IMR-90 (cell line): Measurements from ENCODE around the gene CST3. TPM values are rescaled to one million over a fixed set of nuclear protein-coding genes. Genes with fewer than 3 reads are reported as not detected.

Experiments used
- ATAC-seq: fragments of 200-7000 bp; cut with Tn5 transposase; 2 replicates; pipeline ENCODE4 v1.9.1; 2020; ENCODE audit warnings: low read depth, mild to moderate bottlenecking, moderate library complexity
- BruUV-seq: library from RNA; stranded (reverse); fragments of 400-500 nt; replicated peaks from 2 replicates; lab custom pipeline; 2021; lab: Mats Ljungman, UMichigan
- CTCF ChIA-PET: fragments of 300-600 bp; formaldehyde crosslinking; extraction: SDS; loops from one replicate; lab custom pipeline; 2021; ENCODE audit warnings: antibody characterized with exemption; lab: Yijun Ruan, JAX
- POLR2A ChIA-PET: fragments of 300-600 bp; sonication (Branson Sonifier 250); formaldehyde crosslinking; loops from one replicate; lab custom pipeline; 2022; ENCODE audit warnings: antibody characterized with exemption; ENCODE audit not compliant: unreplicated experiment; lab: Charles Lee
- DNase-seq: peaks from one replicate; pipeline ENCODE4 v3.0.0; 2013
- H2AFZ ChIP-seq: replicated peaks from 2 replicates; pipeline ENCODE3; 2013; ENCODE audit warnings: low read length, mild to moderate bottlenecking; ENCODE audit not compliant: poor library complexity
- H2AK5ac ChIP-seq: 2 replicates; pipeline ENCODE4 v1.6.1; 2013; ENCODE audit warnings: low read depth, low read length, inconsistent platforms
- H2AK9ac ChIP-seq: replicated peaks from 2 replicates; pipeline ENCODE3; 2013; ENCODE audit warnings: mild to moderate bottlenecking, low read depth, low read length, moderate library complexity; ENCODE audit not compliant: poor library complexity
- H2BK120ac ChIP-seq: 2 replicates; pipeline ENCODE4 v1.6.1; 2013; ENCODE audit warnings: low read depth, low read length, inconsistent platforms
- H2BK15ac ChIP-seq: 3 replicates; pipeline ENCODE4 v1.6.1; 2013; ENCODE audit warnings: low read depth, low read length, inconsistent platforms
- H2BK20ac ChIP-seq: 2 replicates; pipeline ENCODE4 v1.6.1; 2013; ENCODE audit warnings: low read depth, mild to moderate bottlenecking, inconsistent platforms, low read length, moderate library complexity
- H2BK5ac ChIP-seq: 2 replicates; pipeline ENCODE4 v1.6.1; 2013; ENCODE audit warnings: mild to moderate bottlenecking, low read depth, low read length, inconsistent platforms; ENCODE audit not compliant: poor library complexity, severe bottlenecking
- H3K14ac ChIP-seq: replicated peaks from 2 replicates; pipeline ENCODE4 v1.6.1; 2013; ENCODE audit warnings: low read depth, low read length, inconsistent platforms
- H3K18ac ChIP-seq: 2 replicates; pipeline ENCODE4 v1.6.1; 2013; ENCODE audit warnings: low read depth, low read length, control low read depth
- H3K23ac ChIP-seq: 2 replicates; pipeline ENCODE4 v1.6.1; 2013; ENCODE audit warnings: low read depth, low read length, inconsistent platforms
- H3K27ac ChIP-seq: 2 replicates; pipeline ENCODE4 v1.5.1; 2013; ENCODE audit warnings: mild to moderate bottlenecking, control low read depth, low read length; ENCODE audit not compliant: insufficient read depth
- H3K27me3 ChIP-seq: 2 replicates; pipeline ENCODE4 v1.6.1; 2013; ENCODE audit warnings: low read length; ENCODE audit not compliant: control insufficient read depth, insufficient read depth
- H3K36me3 ChIP-seq: 2 replicates; pipeline ENCODE4 v1.6.1; 2013; ENCODE audit warnings: low read length, mixed read lengths; ENCODE audit not compliant: control insufficient read depth, insufficient read depth
- H3K4ac ChIP-seq: 2 replicates; pipeline ENCODE4 v1.6.1; 2013; ENCODE audit warnings: low read depth, low read length, inconsistent platforms
- H3K4me1 ChIP-seq: 2 replicates; pipeline ENCODE4 v1.6.1; 2013; ENCODE audit warnings: low read length, mixed read lengths; ENCODE audit not compliant: control insufficient read depth, insufficient read depth
- H3K4me2 ChIP-seq: 2 replicates; pipeline ENCODE4 v1.6.1; 2013; ENCODE audit warnings: low read depth, mild to moderate bottlenecking, control low read depth, low read length, moderate library complexity
- H3K4me3 ChIP-seq: 2 replicates; pipeline ENCODE4 v1.5.1; 2013; ENCODE audit warnings: low read depth, mild to moderate bottlenecking, control low read depth, low read length, moderate library complexity; ENCODE audit not compliant: insufficient read depth
- H3K56ac ChIP-seq: 2 replicates; pipeline ENCODE4 v1.6.1; 2013; ENCODE audit warnings: low read length, inconsistent platforms; ENCODE audit not compliant: insufficient read depth; ENCODE audit errors: extremely low read depth
- H3K79me1 ChIP-seq, 2 experiments: 2 replicates each; pipeline ENCODE4 v1.6.1; 2013; ENCODE audit warnings: low read length in 2 of 2, inconsistent platforms in 1 of 2, low read depth in 1 of 2
- H3K9ac ChIP-seq: 2 replicates; pipeline ENCODE4 v1.6.1; 2013; ENCODE audit warnings: low read depth, low read length, control low read depth
- H3K9me1 ChIP-seq: 2 replicates; pipeline ENCODE4 v1.6.1; 2013; ENCODE audit warnings: low read length, inconsistent platforms; ENCODE audit not compliant: insufficient read depth
- H3K9me3 ChIP-seq: 2 replicates; pipeline ENCODE4 v1.6.1; 2013; ENCODE audit warnings: low read length; ENCODE audit not compliant: control insufficient read depth, insufficient read depth
- H4K20me1 ChIP-seq: 2 replicates; pipeline ENCODE4 v1.6.1; 2013; ENCODE audit warnings: low read length, inconsistent platforms; ENCODE audit not compliant: insufficient read depth
- H4K5ac ChIP-seq: 2 replicates; pipeline ENCODE4 v1.6.1; 2013; ENCODE audit warnings: mild to moderate bottlenecking, low read depth, low read length, control low read depth
- H4K8ac ChIP-seq, 2 experiments: 2 replicates each; pipeline ENCODE4 v1.6.1; 2013; ENCODE audit warnings: low read depth in 2 of 2, low read length in 2 of 2, control low read depth in 1 of 2, inconsistent platforms in 1 of 2
- H4K91ac ChIP-seq: 2 replicates; pipeline ENCODE4 v1.6.1; 2013; ENCODE audit warnings: low read depth, low read length, inconsistent platforms; ENCODE audit not compliant: insufficient read depth
- BHLHE40 ChIP-seq: fragments of 150-350 bp; IDR thresholded peaks from 2 replicates; pipeline ENCODE4 v1.6.1; 2016; ENCODE audit warnings: mild to moderate bottlenecking, low read depth, low read length
- CEBPB ChIP-seq: IDR thresholded peaks from 2 replicates; pipeline ENCODE4 v1.6.1; 2012; ENCODE audit warnings: low read depth, low read length, improper control_type of control experiment
- CHD1 ChIP-seq: IDR thresholded peaks from 2 replicates; pipeline ENCODE4 v1.6.1; 2012; ENCODE audit warnings: low read depth, low read length, improper control_type of control experiment
- ELK1 ChIP-seq: fragments of 150-350 bp; IDR thresholded peaks from 2 replicates; pipeline ENCODE4 v1.6.1; 2016; ENCODE audit warnings: low read depth, mild to moderate bottlenecking, low read length, moderate library complexity, borderline replicate concordance
- FOS ChIP-seq: fragments of 150-350 bp; IDR thresholded peaks from 2 replicates; pipeline ENCODE4 v1.6.1; 2016; ENCODE audit warnings: low read depth, low read length
- MAFK ChIP-seq: IDR thresholded peaks from 2 replicates; pipeline ENCODE4 v1.6.1; 2012; ENCODE audit warnings: low read depth, low read length, improper control_type of control experiment
- MAZ ChIP-seq: IDR thresholded peaks from 2 replicates; pipeline ENCODE4 v1.6.1; 2012; ENCODE audit warnings: low read depth, mild to moderate bottlenecking, low read length, improper control_type of control experiment, moderate library complexity, borderline replicate concordance
- MXI1 ChIP-seq: IDR thresholded peaks from 2 replicates; pipeline ENCODE4 v1.6.1; 2012; ENCODE audit warnings: low read depth, mild to moderate bottlenecking, low read length, moderate library complexity, borderline replicate concordance
- NFE2L2 ChIP-seq: fragments of 150-350 bp; IDR thresholded peaks from 2 replicates; pipeline ENCODE4 v1.6.1; 2016; ENCODE audit warnings: low read depth, mild to moderate bottlenecking, low read length
- POLR2A ChIP-seq: IDR thresholded peaks from 2 replicates; pipeline ENCODE4 v1.6.1; 2012; ENCODE audit warnings: mild to moderate bottlenecking, low read depth, low read length
- RAD21 ChIP-seq: IDR thresholded peaks from 2 replicates; pipeline ENCODE4 v1.6.1; 2012; ENCODE audit warnings: low read length, improper control_type of control experiment
- RCOR1 ChIP-seq: IDR thresholded peaks from 2 replicates; pipeline ENCODE4 v1.6.1; 2012; ENCODE audit warnings: mild to moderate bottlenecking, low read length, improper control_type of control experiment; ENCODE audit not compliant: insufficient replicate concordance
- RFX5 ChIP-seq: IDR thresholded peaks from 2 replicates; pipeline ENCODE4 v1.8.0; 2012; ENCODE audit warnings: low read depth, mild to moderate bottlenecking, low read length, moderate library complexity
- SMC3 ChIP-seq: fragments of 150-350 bp; IDR thresholded peaks from 2 replicates; pipeline ENCODE4 v1.6.1; 2016; ENCODE audit warnings: low read depth, mild to moderate bottlenecking, antibody characterized with exemption, low read length, moderate library complexity
- USF2 ChIP-seq: fragments of 150-350 bp; IDR thresholded peaks from 2 replicates; pipeline ENCODE4 v1.6.1; 2017; ENCODE audit warnings: mild to moderate bottlenecking, antibody characterized with exemption, low read length, low read depth
- WGBS, 2 experiments: methylation state at CpG; one replicate each; pipeline versions ENCODE4 v1.1.5 to v1.1.7; 2013; ENCODE audit warnings: missing lambda C conversion rate in 2 of 2; ENCODE audit not compliant: insufficient read length in 1 of 2; ENCODE audit errors: extremely low coverage in 2 of 2; 5-methylcytosine and 5-hydroxymethylcytosine counted together
- dilution Hi-C: fragments of 300-500 bp; cut with HindIII; formaldehyde crosslinking; loops from one replicate; pipeline ENCODE4 v1.14.3; 2018; ENCODE audit warnings: low sequenced_read_pairs; ENCODE audit not compliant: unreplicated experiment
- in situ Hi-C: fragments of 300-500 bp; cut with MboI; formaldehyde crosslinking; loops from 3 replicates; pipeline ENCODE4 v1.14.3; 2019; ENCODE audit warnings: low sequenced_read_pairs, inconsistent platforms, mixed read lengths
- intact Hi-C: fragments of 100-400 bp; cut with micrococcal nuclease; formaldehyde crosslinking; loops from 2 replicates; pipeline ENCODE4 v1.10.0; 2022
- polyA plus RNA-seq, 3 experiments: library from polyadenylated mRNA; depleted of rRNA; stranded (reverse); fragments of >200 nt; gene quantifications; 2 replicates each; pipeline ENCODE4 v1.2.3, GENCODE V29; 2012; ENCODE audit warnings: low replicate concordance in 1 of 3
- total RNA-seq: library from RNA; depleted of rRNA; stranded (reverse); fragments of >200 nt; gene quantifications from 2 replicates; pipeline ENCODE4 v1.2.3, GENCODE V29; 2012
- TF ChIP-seq, protein P1 (sequence below): conservative IDR thresholded peaks from 2 replicates; pipeline ENCODE4 v1.5.1; 2012; ENCODE audit warnings: mild to moderate bottlenecking, low read depth, low read length, improper control_type of control experiment

Gene CST3
- total and polyA plus RNA-seq, 2 of the 4 experiments (the other 2 are of a cell fraction) = 26.0 to 471 TPM

DNA sequence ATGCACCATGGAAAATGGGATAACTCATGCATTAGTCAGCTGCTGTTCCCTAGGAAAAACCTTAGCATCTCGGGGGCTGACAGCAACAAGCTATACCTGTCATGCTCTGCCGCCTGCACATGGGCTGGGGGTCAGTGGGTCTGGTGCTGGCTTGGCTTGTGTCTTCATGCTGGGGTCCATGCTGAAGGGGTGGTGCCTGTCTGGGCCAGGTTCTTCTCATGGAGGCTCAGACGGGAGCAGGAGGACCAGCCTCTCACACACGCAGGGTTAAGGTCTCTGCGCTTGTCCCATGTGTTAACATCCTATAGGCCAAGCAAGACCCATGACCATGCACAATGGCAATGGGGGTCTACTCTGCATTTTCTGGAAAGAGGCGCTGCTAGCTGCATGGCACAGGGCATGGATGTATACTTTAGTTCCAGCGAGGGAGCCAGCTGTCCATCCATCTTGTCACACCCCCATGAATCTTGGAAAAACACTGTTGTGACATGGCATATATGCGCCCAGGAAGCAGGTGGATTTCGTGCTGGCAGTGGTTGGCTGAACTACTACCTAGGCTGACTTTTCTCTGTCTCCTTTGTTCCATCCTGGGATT, 24.6 kb upstream of the CST3 start:
- Histone ChIP-seq H3K27ac (no peak overlapping the region), H2BK5ac (no peak overlapping the region), H3K4me1 (peaks cover 5% of the 10 kb centered on the region), H3K23ac (no peak overlapping the region), H3K18ac (no peak overlapping the region), H3K14ac (no peak overlapping the region), H4K20me1 (no peaks in the 10 kb centered on the region), H3K4me3 (no peak overlapping the region), H4K5ac (no peak overlapping the region), H4K91ac (no peak overlapping the region), H4K8ac (no peak overlapping the region), H2AFZ (no peak overlapping the region), H2AK5ac (no peak overlapping the region), H3K9me3 (no peaks in the 10 kb centered on the region), H3K9ac (no peak overlapping the region), H2BK120ac (no peak overlapping the region), H3K79me1 (no peaks in the 10 kb centered on the region), H2AK9ac (no peak overlapping the region), H2BK15ac (no peak overlapping the region), H3K9me1 (no peaks in the 10 kb centered on the region), H3K4me2 (no peak overlapping the region), H3K56ac (no peak overlapping the region), H3K27me3 (peaks cover 6% of the 10 kb centered on the region), H3K36me3 (no peaks in the 10 kb centered on the region), H3K4ac (no peak overlapping the region), H2BK20ac (no peak overlapping the region)
- CTCF ChIA-PET = interaction anchor here (0.8 kb wide), 1 partner anchor 65 kb away, joined by 3 read pairs; no protein-coding TSS in a partner anchor
- dilution Hi-C loops = no loop called here
- WGBS, 2 experiments = 50% methylated on average over 2 of the region's 9 CpGs; no CpG with 5 or more reads in 1 of the 2 experiments
- no peak for DNase-seq
- TF ChIP-seq MXI1 (no peak), FOS (no peak), USF2 (no peak), RCOR1 (no peak), CHD1 (no peak), POLR2A (no peak), CEBPB (no peak), ELK1 (no peak), NFE2L2 (no peak), MAZ (no peak), RAD21 (no peak), SMC3 (no peak), RFX5 (no peak), MAFK (no peak), BHLHE40 (no peak)
- TF ChIP-seq, protein P1, sequence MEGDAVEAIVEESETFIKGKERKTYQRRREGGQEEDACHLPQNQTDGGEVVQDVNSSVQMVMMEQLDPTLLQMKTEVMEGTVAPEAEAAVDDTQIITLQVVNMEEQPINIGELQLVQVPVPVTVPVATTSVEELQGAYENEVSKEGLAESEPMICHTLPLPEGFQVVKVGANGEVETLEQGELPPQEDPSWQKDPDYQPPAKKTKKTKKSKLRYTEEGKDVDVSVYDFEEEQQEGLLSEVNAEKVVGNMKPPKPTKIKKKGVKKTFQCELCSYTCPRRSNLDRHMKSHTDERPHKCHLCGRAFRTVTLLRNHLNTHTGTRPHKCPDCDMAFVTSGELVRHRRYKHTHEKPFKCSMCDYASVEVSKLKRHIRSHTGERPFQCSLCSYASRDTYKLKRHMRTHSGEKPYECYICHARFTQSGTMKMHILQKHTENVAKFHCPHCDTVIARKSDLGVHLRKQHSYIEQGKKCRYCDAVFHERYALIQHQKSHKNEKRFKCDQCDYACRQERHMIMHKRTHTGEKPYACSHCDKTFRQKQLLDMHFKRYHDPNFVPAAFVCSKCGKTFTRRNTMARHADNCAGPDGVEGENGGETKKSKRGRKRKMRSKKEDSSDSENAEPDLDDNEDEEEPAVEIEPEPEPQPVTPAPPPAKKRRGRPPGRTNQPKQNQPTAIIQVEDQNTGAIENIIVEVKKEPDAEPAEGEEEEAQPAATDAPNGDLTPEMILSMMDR = no peak
- intact Hi-C loops = loop anchor here (10.0 kb wide), 1 partner anchor 62 kb away; no protein-coding TSS in a partner anchor
- ATAC-seq = no peak
- no TSS peak for BruUV-seq
- in situ Hi-C loops = loop anchor here (10.0 kb wide), 1 partner anchor 332 kb away; no protein-coding TSS in a partner anchor
- POLR2A ChIA-PET = no interaction called here
